Cerebellar nuclear complex (tissue), 1 donor: ENCODE measurements around the gene ALOX12B.
"Not testable (repeated sequence)": the region's sequence is repeated elsewhere in the genome, so short reads cannot be mapped to it uniquely, and the experiment has no call there.

Source experiments
- DNase-seq, 2 experiments: peaks; one replicate each; lab custom pipeline; 2025; lab: John Stamatoyannopoulos, UW

The ALOX12B gene

GRCh38 chr17:8082292-8082691 is 5.2 kb downstream of the ALOX12B start:
- DNase-seq = no peak

GRCh38 chr17:8081876-8082275 is 5.6 kb downstream of the ALOX12B start:
- DNase-seq = no peak

- DNase-seq = no peak
Observed at GRCh38 chr17:8080799-8081219, 6.7 kb downstream of the ALOX12B start.

- DNase-seq = no peak
Observed at GRCh38 chr17:8080208-8080798, 7.2 kb downstream of the ALOX12B start.

- peak in 1 of 2 experiments; percentile 40 for DNase-seq
Observed at GRCh38 chr17:8079291-8080207, 8.0 kb downstream of the ALOX12B start.

- not testable (repeated sequence) for DNase-seq
Observed at GRCh38 chr17:8077939-8078338, 9.6 kb downstream of the ALOX12B start.

- DNase-seq = no peak
Observed at GRCh38 chr17:8076502-8077266, 10.8 kb downstream of the ALOX12B start.

- no peak for DNase-seq
Observed at GRCh38 chr17:8075574-8076342, 11.8 kb downstream of the ALOX12B start.

GRCh38 chr17:8075081-8075480 is 12.4 kb downstream of the ALOX12B start:
- DNase-seq = no peak

GRCh38 chr17:8074554-8074953 is 13.0 kb downstream of the ALOX12B start:
- DNase-seq = no peak

GRCh38 chr17:8073627-8074484 is 13.7 kb downstream of the ALOX12B start:
- no peak for DNase-seq

- no peak for DNase-seq
Observed at GRCh38 chr17:8072729-8073461, 14.6 kb downstream of the ALOX12B start.

GRCh38 chr17:8072341-8072728 is 15.2 kb downstream of the ALOX12B start:
- DNase-seq = no peak

GRCh38 chr17:8071496-8071895 is 16.0 kb downstream of the ALOX12B start:
- no peak for DNase-seq

- no peak for DNase-seq
Observed at GRCh38 chr17:8069587-8069860, 18.0 kb downstream of the ALOX12B start.

GRCh38 chr17:8068736-8069586 is 18.6 kb downstream of the ALOX12B start:
- no peak for DNase-seq

- DNase-seq = no peak
Observed at GRCh38 chr17:8067806-8068205, 19.7 kb downstream of the ALOX12B start.

- no peak for DNase-seq
Observed at GRCh38 chr17:8066841-8067775, 20.4 kb downstream of the ALOX12B start.
